NCI-H2227 treated with DMSO at 0.1 percent for 48 hours (cell line): ENCODE results near the gene SMCHD1.
"Not testable (repeated sequence)": the region's sequence is repeated elsewhere in the genome, so short reads cannot be mapped to it uniquely, and the experiment has no call there.

ENCODE experiments used
- DNase-seq: peaks from one replicate; lab custom pipeline; 2025; lab: John Stamatoyannopoulos, UW

SMCHD1 gene

DNA sequence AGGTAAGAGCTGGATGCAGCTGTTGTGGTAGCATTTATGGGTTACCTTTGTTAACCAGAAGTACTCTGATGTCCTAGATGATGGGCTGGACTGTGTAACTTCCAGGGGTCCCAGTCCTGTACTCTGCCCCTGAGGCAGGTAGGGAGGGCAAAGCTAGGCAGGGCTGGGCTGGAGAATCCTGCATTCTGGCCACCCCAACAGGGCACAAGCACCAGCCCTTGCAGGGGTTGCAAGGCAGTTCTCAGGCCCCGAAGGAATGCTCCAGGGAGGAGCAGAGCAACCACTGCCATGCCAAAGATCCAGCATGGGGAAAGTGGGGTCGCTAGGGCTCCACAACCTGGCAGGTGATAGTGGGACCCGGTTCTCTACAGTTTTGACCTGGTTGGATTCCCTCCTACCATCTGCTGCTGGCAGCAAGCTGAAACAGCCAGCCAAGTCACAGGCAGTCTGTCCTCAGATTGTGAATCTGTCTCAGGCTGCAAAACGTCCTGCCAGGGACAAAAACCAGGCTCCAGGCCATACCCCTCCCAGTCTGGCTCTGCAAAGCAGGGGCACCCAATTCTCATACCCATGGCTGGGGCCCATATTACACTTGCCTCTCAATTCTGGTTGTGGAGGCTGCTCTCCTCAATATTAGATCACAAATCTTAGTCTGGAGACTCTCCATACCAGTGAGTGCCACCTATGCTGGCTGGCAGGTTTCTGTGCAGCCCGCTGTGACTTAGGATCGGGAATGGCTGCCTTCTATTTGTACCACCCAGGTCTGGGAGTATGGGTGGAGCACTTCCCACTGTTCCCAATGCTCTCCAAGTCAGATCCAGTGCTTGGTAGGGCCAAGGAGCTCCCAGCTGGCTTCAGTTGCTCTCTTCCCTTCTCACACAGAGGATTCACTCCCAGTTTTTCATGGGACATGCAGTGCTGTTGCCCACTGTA lies 61.1 kb downstream of the SMCHD1 start:
- no peak for DNase-seq

DNA sequence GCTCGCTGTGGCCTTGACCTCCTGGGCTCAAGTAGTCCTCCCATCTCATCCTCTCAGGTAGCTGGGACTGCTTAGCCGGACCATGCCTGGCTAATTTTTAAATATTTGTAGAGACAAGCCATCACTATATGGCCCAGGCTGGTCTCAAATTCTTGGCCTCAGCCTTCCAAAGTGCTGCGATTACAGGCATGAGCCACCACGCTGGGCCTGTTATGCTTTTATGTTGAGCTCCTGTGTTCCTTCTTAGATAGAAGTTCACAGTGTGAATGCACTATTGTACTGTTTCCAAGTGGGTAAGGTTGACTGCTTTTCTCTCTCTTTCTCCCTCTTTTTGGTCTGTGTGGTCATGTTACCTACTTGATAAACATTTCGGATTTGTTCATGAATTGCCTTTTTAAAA lies 61.9 kb downstream of the SMCHD1 start:
- DNase-seq, result no peak

DNA sequence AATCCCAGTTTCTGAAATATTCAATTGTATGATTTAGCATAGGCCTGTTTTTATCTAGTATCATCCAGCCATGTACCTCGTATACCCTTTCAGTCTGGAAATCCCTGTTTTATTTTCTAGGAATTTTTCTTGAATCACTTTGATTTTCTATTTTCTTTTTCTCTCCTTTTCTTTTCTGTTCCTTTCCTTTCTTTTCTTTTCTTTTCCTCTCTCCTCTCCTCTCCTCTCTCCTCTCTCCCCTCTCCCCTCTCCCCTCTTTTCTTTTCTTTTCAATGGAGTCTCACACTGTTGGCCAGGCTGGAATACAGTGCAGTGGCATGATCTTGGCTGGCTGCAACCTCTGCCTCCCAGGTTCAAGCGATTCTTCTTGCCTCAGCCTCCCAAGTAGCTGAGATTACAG lies 63.5 kb downstream of the SMCHD1 start:
- DNase-seq, result no peak

DNA sequence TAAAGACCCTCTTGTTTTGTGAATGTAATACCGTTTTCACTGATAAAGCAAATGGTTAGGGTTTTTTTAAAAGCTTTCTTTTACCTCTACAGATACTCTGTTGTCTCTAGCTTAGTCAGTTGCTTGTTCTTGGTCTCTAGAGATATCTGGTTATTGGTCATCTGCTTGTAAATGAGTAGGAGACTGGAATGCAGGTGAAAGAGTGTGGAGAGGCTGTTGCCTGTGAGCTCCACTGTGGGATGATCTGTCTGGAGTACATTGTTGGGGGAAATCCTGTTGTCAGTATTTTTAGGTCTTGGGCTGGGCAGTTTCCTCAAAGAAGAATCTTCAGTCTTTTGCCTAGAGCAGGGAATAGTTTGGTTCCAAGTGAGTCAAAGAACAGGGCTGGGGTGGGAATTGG lies 67.7 kb downstream of the SMCHD1 start:
- DNase-seq, result no peak

DNA sequence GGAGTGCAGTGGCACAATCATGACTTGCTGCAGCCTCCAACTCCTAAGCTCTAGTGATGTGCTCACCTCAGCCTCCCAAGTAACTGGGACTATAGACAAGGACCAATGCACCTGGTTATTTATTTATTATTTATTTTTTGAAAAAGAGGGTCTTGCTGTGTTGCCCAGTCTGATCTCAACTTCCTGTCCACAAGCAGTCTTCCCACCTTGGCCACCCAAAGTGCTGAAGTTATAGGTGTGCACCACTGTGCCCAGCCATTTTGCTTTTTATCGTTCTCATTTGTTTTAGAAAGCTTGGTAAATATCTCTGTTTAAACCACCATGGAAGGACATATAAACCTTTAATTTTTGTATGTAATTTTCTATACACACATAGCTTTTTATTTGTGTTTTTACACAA lies 74.2 kb downstream of the SMCHD1 start:
- no peak for DNase-seq

DNA sequence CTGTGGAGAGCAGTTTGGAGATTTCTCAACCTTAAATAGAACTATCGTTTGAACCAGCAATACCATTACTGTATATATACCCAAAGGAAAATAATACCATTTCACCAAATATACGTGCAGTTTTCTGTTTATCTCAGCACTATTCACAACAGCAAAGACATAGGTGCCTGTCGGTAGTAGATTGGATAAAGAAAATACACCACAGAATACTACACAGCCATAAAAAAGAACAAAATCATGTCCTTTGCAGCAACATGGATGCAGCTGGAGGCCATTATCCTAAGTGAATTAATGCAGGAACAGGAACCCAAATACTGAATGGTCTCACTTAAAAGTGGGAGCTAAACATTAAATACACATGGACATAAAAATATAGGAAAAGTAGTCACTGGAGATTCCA lies 81.3 kb downstream of the SMCHD1 start:
- DNase-seq, result no peak

DNA sequence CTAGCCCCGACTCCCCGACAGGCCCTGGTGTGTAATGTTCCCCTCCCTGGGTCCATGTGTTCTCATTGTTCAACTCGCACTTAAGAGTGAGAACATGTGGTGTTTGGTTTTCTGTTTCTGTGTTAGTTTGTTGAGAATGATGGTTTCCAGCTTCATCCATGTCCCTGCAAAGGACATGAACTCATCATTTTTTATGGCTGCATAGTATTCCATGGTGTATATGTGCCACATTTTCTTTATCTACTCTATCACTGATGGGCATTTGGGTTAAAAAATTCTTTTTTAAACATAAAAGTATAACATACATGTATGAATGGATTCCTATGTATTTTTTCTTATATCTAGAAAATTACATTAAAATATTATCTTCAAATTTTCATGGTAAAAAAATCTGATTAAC lies 84.6 kb downstream of the SMCHD1 start:
- not testable (repeated sequence) for DNase-seq

DNA sequence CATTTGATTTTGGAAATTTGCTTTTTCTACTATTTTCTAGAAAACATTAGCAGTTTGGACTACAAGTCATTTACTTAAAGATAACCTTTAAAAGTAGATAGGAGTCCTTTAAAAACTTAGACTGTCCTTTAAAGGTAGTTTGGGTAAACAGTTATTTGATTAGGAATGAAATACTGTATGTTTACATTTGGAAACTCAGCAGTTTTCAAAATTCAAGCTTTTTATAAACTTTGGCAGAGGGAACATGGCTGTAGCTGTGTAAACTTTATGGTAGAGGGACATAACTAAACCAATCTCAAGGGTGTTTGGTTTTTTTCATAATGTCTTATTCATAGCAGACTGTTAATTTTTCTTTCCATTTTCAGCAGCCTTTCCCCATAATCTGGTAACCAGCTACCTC lies 90.7 kb downstream of the SMCHD1 start:
- no peak for DNase-seq

DNA sequence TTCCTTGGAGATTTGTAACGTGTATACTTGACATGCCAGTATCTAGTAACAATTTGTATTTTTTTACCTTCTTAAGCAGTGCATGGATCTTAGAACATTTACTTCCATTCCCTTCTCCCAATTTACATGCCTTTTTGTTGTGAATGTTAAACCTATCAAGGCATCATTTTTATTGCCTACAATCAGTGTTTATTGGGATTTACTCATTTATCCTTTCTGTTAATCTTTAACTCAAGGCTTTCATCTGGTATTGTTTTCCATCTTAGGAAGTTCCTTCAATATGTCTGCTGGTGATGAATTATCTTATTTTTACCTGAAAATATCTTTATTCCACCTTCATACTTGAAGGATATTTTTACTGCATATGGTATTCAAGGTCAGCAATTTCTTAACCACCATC lies 102.8 kb downstream of the SMCHD1 start:
- no peak for DNase-seq

DNA sequence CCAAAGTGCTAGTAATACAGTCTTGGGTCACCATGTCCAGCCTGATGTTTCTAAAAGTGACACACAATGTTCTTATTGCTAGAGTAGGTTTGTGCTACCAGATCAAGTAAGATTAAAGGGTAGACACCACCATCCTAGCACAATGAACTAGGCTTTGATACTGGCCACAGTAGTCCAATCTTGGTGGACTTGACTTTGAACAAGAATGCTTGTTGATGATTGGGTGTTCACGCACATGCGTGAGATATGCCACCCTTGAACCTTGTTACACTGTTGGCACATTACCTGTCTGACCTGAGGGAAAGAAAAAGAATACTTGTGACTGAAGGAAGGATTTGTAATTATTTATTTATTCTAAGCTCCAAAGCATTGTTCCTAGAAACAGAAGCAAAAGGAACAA lies 119.1 kb downstream of the SMCHD1 start:
- no peak for DNase-seq

DNA sequence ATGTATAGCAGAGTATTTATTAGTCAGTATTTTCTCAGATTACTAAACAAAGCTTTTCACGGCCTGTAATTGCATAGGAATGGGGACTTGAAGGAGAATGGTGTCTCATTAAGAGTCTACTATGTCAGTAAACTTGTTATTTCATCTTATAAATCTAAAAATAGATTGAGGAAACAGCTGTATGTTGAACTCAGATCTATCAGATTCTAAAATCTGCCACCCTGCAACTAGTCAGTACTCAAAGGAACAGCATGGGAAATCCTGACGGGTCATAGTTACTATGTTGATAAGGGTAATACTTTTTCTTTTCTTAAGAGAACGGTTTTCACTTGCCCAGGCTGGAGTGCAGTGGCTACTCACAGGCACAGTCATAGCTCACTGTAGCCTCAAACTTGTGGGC lies 121.1 kb downstream of the SMCHD1 start:
- no peak for DNase-seq

DNA sequence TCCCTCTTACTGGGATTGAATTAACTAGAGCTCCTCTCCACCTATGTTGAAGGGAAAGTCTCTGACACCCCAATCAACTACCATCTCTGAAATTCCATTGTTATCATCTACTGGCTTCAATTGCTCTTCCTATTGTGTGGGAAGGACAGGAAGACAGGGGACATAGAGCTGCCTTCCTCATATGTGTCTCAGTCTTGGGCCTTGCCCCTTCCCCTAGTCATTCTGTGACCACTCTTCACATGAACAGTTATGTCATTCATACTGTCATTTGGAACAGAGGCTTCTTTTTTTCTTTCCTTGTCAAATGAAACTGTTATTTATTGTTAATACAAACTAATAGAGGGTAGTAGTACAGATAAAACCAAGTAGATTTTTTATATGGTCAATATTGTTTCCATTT lies 121.7 kb downstream of the SMCHD1 start:
- no peak for DNase-seq

DNA sequence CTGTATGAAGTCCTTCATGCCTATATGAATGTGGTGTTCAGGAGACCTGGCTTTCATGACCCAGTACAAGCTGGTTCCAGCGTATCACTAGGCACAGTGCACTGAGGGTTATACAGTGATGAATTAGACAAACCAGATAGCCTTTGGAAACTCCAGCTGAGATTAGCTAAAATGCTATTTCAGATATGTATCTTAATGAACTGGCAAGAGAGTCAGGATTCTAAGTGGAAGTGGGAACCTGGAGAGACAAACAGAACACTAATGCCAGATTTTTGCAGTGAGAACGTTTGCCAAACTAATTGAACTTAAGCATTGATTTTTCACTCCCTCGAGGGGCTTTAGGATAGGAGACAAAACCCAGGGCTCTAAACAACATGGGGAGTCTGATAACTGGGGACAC lies 125.2 kb downstream of the SMCHD1 start:
- DNase-seq, result no peak

DNA sequence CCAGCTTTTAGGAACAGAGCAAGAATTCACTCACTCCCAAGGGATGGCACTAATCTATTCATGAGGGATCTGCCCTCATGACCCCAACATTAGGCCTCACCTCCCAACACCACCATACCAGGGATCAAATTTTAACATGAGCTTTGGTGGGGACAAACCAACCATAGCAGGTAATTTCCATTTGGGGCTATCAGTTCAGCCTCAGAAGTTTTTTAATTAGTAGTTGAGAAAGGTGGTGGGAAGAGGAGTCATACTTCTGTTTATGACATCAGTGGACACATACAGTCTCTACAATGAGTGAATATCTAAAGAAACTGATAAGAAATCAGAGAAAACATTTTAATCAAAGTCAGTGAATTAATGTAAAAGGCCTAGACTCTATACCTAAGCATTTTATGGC lies 131.7 kb downstream of the SMCHD1 start:
- DNase-seq, result no peak

DNA sequence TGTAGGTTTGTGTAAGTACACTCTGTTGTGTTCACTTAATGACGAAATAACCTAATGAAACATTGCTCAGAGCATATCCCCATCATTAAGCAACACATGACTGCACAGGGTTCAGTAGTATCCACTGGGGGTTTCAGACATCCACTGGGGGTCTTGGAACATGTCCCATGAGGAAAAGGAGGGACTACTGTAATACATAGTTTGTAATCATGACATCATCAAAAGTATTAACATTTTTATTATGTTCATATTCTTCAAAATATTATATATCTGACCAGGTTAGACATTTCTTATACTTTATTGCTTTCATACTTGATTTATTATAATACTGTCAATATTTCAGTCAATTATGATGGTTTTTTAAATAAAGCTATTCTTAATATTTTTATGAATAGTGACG lies 136.9 kb downstream of the SMCHD1 start:
- no peak for DNase-seq

DNA sequence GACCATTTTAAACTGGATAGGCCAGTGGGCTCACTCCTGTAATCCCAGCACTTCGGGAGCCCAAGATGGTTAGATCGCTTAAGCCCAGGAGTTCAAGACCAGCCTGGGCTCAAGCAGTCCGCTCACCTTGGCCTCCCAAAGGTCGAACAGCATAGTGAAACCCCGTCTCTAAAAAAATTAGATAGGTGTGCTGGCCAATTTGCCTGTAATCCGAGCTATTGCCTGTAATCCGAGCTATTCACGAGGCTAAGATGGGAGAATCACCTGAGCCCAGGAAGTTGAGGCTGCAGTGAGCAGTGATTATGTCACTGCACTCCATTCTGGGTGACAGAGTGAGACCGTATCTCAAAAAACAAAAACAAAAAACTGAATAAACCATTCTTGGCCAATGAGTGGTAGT lies 138.6 kb downstream of the SMCHD1 start:
- DNase-seq, result no peak

DNA sequence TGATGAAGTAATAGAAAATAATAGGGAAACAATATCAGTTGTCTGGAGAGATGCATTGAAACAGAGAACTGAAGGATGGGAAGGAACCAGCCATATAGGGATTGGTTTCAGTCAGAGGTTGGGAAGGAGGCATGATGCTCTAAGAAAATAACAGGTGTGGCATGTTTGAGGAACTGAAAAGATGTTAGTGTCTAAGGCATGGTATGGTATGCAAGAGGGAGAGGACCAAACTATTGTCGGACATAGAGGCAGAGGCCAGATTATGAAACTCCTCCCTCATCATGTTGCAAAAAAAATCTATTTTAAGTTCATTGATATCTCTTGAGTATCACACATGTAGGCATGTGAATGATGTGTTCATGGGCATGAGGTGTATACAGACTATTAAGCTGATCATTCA lies 142.4 kb downstream of the SMCHD1 start:
- no peak for DNase-seq

DNA sequence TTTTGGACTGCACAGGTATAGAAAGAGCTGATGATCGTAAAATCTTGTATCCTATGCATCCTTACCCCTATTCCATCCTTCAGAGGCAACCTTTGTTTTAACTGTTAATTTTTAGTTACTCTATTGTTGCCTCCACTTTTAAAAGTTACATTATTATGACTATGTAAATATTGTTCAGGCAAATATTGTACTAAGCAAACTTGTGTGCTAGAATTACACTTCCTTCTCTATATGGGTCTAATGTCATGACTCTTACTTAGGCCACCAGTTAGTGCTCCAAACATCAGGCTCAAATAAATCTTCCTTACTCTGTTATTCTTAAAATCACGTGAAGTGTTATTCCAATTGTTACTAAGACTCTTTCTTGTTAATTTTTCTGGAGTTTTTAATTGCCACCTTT lies 143.8 kb downstream of the SMCHD1 start:
- DNase-seq, result no peak

DNA sequence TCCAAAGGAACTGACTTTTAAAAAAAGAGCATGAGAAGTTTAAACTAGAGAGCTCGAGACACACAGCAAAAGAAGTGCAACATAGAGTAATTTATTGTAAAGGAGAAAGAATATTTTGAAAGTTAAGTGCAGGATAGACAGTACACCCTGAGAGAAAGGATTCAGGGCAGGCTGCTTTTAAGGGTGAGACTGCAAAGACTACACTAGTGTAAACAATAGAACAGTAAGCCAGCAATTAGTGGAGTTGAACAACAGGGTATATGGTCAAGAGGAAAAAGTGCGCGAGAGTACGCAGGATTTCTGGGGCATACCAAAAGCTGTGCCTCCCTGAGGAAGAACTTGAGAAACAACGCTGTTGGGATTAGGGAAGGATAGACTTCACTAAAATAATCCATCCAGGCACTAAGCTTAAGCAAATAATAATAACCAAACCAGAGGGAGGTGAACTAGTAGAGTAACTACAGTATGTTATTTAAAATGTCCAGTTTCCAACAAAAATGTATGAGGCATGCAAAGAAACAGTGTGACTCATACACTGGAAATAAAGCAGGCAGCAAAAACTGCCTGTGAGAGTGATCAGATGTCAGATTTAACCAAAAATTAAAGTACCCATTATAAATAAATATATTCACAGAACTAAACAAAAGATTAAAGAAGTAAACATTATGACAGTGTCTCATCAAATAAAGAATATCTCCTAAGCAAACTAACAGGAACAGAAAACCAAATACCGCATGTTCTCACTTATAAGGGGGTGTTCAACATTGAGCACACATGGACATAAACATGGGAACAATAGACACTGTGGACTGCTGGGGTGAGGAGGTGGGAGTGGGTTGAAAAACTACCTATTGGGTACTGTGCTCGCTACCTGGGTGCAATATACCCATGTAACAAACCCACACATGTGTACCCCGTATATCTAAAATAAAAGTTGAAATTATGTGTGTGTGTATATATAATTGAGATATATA lies 150.7 kb downstream of the SMCHD1 start:
- DNase-seq, result no peak

DNA sequence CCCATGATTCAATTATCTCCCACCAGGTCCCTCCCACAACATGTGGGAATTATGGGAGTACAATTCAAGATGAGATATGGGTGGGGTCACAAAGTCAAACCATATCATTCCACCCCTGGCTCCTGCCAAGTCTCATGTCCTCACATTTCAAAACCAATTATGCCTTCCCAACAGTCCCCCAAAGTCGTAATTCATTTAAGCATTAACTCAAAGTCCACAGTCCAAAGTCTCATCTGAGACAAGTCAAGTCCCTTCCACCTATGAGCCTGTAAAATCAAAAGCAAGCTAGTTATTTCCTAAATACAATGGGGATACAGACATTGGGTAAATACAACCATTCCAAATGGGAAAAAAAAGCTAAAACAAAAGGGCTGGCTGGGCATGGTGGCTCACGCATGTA lies 153.1 kb downstream of the SMCHD1 start:
- not testable (repeated sequence) for DNase-seq

DNA sequence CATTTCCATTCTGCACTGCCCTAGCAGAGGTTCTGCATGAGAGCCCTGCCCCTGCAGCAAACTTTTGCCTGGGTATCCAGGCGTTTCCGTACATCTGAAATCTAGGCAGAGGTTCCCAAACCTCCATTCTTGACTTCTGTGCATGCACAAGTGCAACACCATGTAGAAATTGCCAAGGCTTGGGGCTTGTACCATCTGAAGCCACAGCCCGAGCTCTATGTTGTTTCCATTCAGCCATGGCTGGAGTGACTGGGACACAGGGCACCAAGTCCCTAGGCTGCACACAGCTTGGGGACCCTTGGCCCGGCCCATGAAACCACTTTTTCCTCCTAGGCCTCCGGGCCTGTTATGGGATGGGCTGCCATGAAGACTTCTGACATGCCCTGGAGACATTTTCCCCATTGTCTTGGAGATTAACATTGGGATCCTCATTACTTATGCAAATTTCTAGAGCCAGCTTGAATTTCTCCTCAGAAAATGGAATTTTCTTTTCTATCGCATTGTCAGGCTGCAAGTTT lies 154.2 kb downstream of the SMCHD1 start:
- DNase-seq, result not testable (repeated sequence)

DNA sequence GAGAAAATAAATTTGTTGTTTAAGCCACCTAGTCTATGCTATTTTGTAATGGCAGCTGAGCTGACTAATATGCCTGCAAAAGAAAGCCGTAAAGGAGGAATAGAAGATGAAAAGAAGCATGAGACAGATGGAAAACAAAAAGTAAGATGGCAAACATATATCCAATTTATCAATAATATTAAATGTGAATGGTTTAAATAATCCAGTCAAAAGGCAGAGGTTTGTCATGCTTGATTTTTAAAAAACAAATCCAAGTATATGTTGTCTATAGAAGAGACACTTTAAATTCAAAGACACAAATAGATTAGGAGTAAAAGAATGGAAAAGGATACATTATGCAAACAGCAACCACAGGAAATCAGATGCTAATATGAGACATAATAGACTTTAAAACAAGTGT lies 155.9 kb downstream of the SMCHD1 start:
- no peak for DNase-seq

DNA sequence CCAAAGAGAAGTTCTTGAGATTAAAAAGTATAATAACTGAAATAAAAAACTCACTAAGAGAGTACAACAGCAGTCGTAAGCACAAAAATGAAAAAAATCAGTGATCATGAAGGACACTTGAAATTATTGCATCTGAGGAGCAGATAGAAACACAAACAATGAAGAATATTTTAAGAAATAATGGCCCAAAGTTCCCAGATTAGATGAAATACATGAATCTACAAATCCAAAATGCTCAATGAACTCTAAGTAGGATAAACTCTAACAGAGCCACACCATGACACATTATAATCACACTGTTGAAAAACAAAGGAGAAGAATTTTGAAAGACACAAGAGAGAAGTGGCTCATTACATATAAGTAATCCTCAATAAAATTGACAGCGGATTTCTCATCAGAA lies 159.4 kb downstream of the SMCHD1 start:
- DNase-seq, result no peak
